Gastrocnemius medialis (tissue), 4 donors: Measurements from ENCODE around the gene MDGA2. TPM values are rescaled to one million over a fixed set of nuclear protein-coding genes. Genes with fewer than 3 reads are reported as not detected.

Source experiments
- ATAC-seq, 2 donors: fragments of 150-250 bp; one replicate each; pipeline ENCODE4 v1.9.1; 2016
- DNase-seq, 2 donors: peaks; one replicate each; pipeline ENCODE4 v3.0.0-alpha.2; 2019
- H3K27ac ChIP-seq, 4 donors: fragments of 200-600 bp; sonication (generic); 1 replicate in 1 of 4; 2 replicates in 3 of 4; pipeline ENCODE4 v1.5.1; 2016 to 2018; ENCODE audit warnings: mild to moderate bottlenecking in 2 of 4, moderate library complexity in 1 of 4
- H3K27me3 ChIP-seq, 3 donors: fragments of 200-600 bp; sonication (generic) in 2 of 3; 1 replicate in 1 of 3; 2 replicates in 2 of 3; pipeline versions ENCODE4 v1.5.1 to v1.6.0; 2016 to 2019; ENCODE audit warnings: mild to moderate bottlenecking in 1 of 3, moderate library complexity in 1 of 3
- H3K36me3 ChIP-seq, 2 donors: fragments of 200-600 bp; sonication (generic) in 1 of 2; one replicate each; pipeline ENCODE4 v1.5.1; 2017 to 2018
- H3K4me1 ChIP-seq, 2 donors: fragments of 200-600 bp; sonication (generic) in 1 of 2; one replicate each; pipeline ENCODE4 v1.5.1; 2016 to 2017; ENCODE audit warnings: mild to moderate bottlenecking in 2 of 2
- H3K4me3 ChIP-seq, 4 donors: fragments of 200-600 bp; sonication (generic) in 3 of 4; 1 replicate in 1 of 4; 2 replicates in 3 of 4; pipeline ENCODE4 v1.5.1; 2016 to 2019; ENCODE audit warnings: mild to moderate bottlenecking in 2 of 4
- H3K9me3 ChIP-seq, 3 donors: fragments of 200-600 bp; sonication (generic) in 2 of 3; 1 replicate in 1 of 3; 2 replicates in 2 of 3; pipeline ENCODE4 v1.5.1; 2016 to 2019
- POLR2A ChIP-seq, 2 donors: fragments of 450-650 bp; IDR thresholded peaks; one replicate each; pipeline ENCODE4 v1.6.1; 2017; ENCODE audit warnings: antibody characterized with exemption in 2 of 2, mild to moderate bottlenecking in 2 of 2, moderate library complexity in 2 of 2
- in situ Hi-C, 4 donors: fragments of 200-750 bp; cut with MboI; loops; one replicate each; pipeline versions ENCODE4 v1.15.0 to v1.8.0; 2017; ENCODE audit warnings: low sequenced_read_pairs in 4 of 4
- intact Hi-C: fragments of 100-400 bp; cut with DNase I; formaldehyde crosslinking; loops from one replicate; pipeline ENCODE4 v1.15.1; 2023; ENCODE audit warnings: low total_unique reads
- total RNA-seq, 4 donors: library from RNA; depleted of rRNA; stranded (reverse); fragments of >200 nt; gene quantifications; one replicate each; pipeline versions ENCODE4 v1.1.0 to v1.2.3, GENCODE V29; 2016
- TF ChIP-seq, protein P1 (sequence below), 5 experiments: fragments of 450-650 bp in 3 of 5; fragments of 200-600 bp in 2 of 5; sonication (generic) in 2 of 5; IDR thresholded peaks in 4 of 5; conservative IDR thresholded peaks in 1 of 5; 1 replicate in 4 of 5; 2 replicates in 1 of 5; pipeline ENCODE4 v1.5.1; 2016 to 2019; ENCODE audit warnings: antibody characterized with exemption in 5 of 5, mild to moderate bottlenecking in 3 of 5, moderate library complexity in 3 of 5

MDGA2 gene
- total RNA-seq, 4 donors from 2014 or later: not detected

DNA sequence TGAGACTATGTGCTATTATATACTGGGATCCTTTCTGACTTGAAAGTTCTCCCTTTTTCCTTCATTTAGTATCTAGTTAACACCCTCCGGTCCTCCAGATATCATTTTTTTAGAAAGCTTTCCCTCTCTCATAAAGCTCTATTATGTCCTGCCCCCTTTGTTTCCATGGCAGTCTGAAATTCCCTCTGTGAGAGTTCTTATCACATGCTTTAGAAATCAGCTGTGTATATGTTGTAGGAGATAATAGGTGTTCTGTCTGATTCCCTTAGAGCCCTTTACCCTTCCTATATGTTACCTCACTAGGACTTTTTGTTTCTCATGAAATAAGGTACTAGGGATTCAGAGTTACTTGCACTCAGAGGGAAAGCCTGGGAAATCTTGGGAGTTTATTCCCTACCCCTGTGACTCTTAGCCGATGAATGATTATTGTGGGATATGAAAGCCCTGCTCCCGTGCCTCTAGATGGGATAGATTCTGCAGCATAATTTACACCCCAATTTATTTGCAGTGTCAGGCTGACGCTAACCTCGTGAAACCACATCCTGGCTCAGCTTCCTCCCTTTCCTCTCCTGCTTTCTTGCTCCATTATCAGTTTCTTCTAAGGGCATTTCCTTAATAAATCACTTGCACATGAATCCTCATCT, 448.4 kb downstream of the MDGA2 start:
- DNase-seq: no peak
- no peak overlapping the region for H3K27ac ChIP-seq
- H3K4me1 ChIP-seq: no peaks in the 10 kb centered on the region
- H3K27me3 ChIP-seq: no peaks in the 10 kb centered on the region
- no peaks in the 10 kb centered on the region for H3K36me3 ChIP-seq
- intact Hi-C loops: no loop called here
- H3K9me3 ChIP-seq: no peaks in the 10 kb centered on the region
- TF ChIP-seq POLR2A (IDR thresholded peaks at IDR 0.05): no peak
- TF ChIP-seq, protein P1, sequence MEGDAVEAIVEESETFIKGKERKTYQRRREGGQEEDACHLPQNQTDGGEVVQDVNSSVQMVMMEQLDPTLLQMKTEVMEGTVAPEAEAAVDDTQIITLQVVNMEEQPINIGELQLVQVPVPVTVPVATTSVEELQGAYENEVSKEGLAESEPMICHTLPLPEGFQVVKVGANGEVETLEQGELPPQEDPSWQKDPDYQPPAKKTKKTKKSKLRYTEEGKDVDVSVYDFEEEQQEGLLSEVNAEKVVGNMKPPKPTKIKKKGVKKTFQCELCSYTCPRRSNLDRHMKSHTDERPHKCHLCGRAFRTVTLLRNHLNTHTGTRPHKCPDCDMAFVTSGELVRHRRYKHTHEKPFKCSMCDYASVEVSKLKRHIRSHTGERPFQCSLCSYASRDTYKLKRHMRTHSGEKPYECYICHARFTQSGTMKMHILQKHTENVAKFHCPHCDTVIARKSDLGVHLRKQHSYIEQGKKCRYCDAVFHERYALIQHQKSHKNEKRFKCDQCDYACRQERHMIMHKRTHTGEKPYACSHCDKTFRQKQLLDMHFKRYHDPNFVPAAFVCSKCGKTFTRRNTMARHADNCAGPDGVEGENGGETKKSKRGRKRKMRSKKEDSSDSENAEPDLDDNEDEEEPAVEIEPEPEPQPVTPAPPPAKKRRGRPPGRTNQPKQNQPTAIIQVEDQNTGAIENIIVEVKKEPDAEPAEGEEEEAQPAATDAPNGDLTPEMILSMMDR (IDR thresholded peaks at IDR 0.05 in 4 of 5, conservative IDR thresholded peaks at IDR 0.05 in 1 of 5): no peak
- no peak for ATAC-seq
- no peak overlapping the region for H3K4me3 ChIP-seq
- in situ Hi-C loops: no loop called here

DNA sequence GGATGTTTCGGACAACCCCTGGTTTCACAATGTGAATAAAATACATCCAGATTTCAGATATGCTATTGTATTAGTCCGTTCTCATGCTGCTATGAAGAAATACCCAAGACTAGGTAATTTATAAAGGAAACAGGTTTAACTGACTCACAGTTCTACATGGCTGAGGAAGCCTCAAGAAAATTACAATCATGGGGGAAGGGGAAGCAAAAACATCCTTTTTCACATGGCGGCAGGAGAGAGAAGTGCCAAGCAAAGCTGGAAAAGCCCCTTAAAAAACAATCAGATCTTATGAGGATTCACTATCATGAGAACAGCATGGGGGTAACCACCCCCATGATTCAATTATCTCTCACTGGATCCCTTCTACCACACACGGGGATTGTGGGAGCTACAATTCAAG, 451.7 kb downstream of the MDGA2 start:
- Histone ChIP-seq H3K36me3 (no peaks in the 10 kb centered on the region), H3K27me3 (no peaks in the 10 kb centered on the region), H3K27ac (no peak overlapping the region), H3K4me1 (no peaks in the 10 kb centered on the region), H3K4me3 (no peak overlapping the region), H3K9me3 (no peaks in the 10 kb centered on the region)
- TF ChIP-seq, protein P1 (IDR thresholded peaks at IDR 0.05 in 4 of 5, conservative IDR thresholded peaks at IDR 0.05 in 1 of 5): no peak
- TF ChIP-seq POLR2A (IDR thresholded peaks at IDR 0.05): no peak
- no peak for DNase-seq
- in situ Hi-C loops (no loop called here), intact Hi-C loops (no loop called here)
- no peak for ATAC-seq

GRCh38 chr14:47220096-47220495, 455.3 kb downstream of the MDGA2 start:
- Histone ChIP-seq H3K4me1 (no peaks in the 10 kb centered on the region), H3K36me3 (no peaks in the 10 kb centered on the region), H3K9me3 (no peaks in the 10 kb centered on the region), H3K27ac (no peak overlapping the region), H3K4me3 (no peak overlapping the region), H3K27me3 (no peaks in the 10 kb centered on the region)
- no peak for TF ChIP-seq POLR2A (IDR thresholded peaks at IDR 0.05)
- TF ChIP-seq, protein P1 (IDR thresholded peaks at IDR 0.05 in 4 of 5, conservative IDR thresholded peaks at IDR 0.05 in 1 of 5): no peak
- intact Hi-C loops: no loop called here
- in situ Hi-C loops: no loop called here
- ATAC-seq: no peak
- DNase-seq: no peak

DNA sequence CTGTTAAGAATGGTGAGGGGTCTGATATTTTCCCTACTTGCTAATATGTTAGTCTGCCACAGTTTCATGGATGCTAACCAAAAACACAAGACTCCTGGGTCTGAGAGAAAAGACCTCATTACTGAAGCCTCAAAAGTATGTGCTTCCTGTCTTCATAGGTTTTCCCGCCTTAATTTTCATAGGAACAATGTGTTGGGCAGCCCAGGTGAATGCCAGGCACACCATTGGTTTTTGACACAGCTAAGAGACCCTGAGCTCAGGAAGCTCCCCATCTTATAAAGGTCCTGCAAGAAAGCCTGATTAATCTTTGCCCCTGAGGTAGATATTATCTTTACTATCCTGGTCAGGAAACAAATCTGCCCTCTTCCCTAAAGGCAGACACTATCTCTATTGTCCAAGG, 464.1 kb downstream of the MDGA2 start:
- H3K27me3 ChIP-seq: no peaks in the 10 kb centered on the region
- H3K36me3 ChIP-seq: no peaks in the 10 kb centered on the region
- no peak overlapping the region for H3K27ac ChIP-seq
- H3K4me1 ChIP-seq: no peaks in the 10 kb centered on the region
- ATAC-seq: no peak
- intact Hi-C loops (no loop called here), in situ Hi-C loops (no loop called here)
- H3K4me3 ChIP-seq: no peak overlapping the region
- H3K9me3 ChIP-seq: no peaks in the 10 kb centered on the region
- TF ChIP-seq, protein P1 (IDR thresholded peaks at IDR 0.05 in 4 of 5, conservative IDR thresholded peaks at IDR 0.05 in 1 of 5): no peak
- no peak for TF ChIP-seq POLR2A (IDR thresholded peaks at IDR 0.05)
- DNase-seq: no peak

GRCh38 chr14:47210099-47210498, 465.3 kb downstream of the MDGA2 start:
- Histone ChIP-seq H3K4me3 (no peak overlapping the region), H3K36me3 (no peaks in the 10 kb centered on the region), H3K27me3 (no peaks in the 10 kb centered on the region), H3K4me1 (no peaks in the 10 kb centered on the region), H3K27ac (no peak overlapping the region), H3K9me3 (no peaks in the 10 kb centered on the region)
- intact Hi-C loops: no loop called here
- ATAC-seq (no peak), DNase-seq (no peak)
- in situ Hi-C loops: no loop called here
- no peak for TF ChIP-seq POLR2A (IDR thresholded peaks at IDR 0.05)
- TF ChIP-seq, protein P1 (IDR thresholded peaks at IDR 0.05 in 4 of 5, conservative IDR thresholded peaks at IDR 0.05 in 1 of 5): no peak
